Neural progenitor cell (in vitro differentiated cells): ENCODE data around the gene DNAH10. TPM values are rescaled to one million over a fixed set of nuclear protein-coding genes. Genes with fewer than 3 reads are reported as not detected.

Experiments
- DNase-seq: peaks from one replicate; pipeline ENCODE4 v3.0.0-alpha.2; 2016; ENCODE audit warnings: low spot score
- H2AFZ ChIP-seq: fragments of 200-600 bp; sonication (generic); replicated peaks from 2 replicates; pipeline ENCODE4 v1.6.1; 2016; ENCODE audit warnings: antibody characterized with exemption
- H3F3A ChIP-seq: fragments of 200-600 bp; sonication (generic); 2 replicates; pipeline ENCODE4 v1.6.1; 2016; ENCODE audit warnings: antibody characterized with exemption, low read depth
- H3K27ac ChIP-seq: fragments of 200-600 bp; sonication (generic); 2 replicates; pipeline ENCODE4 v1.5.1; 2016; ENCODE audit warnings: mild to moderate bottlenecking
- H3K27me3 ChIP-seq: fragments of 200-600 bp; sonication (generic); 2 replicates; pipeline ENCODE4 v1.6.1; 2016; ENCODE audit warnings: mild to moderate bottlenecking, moderate library complexity
- H3K36me3 ChIP-seq: fragments of 200-600 bp; sonication (generic); 2 replicates; pipeline ENCODE4 v1.5.1; 2016
- H3K4me1 ChIP-seq: fragments of 200-600 bp; sonication (generic); 2 replicates; pipeline ENCODE4 v1.6.1; 2016; ENCODE audit warnings: mixed run types
- H3K4me2 ChIP-seq: fragments of 200-600 bp; sonication (generic); 2 replicates; pipeline ENCODE4 v1.6.1; 2016
- H3K4me3 ChIP-seq: fragments of 200-600 bp; sonication (generic); 2 replicates; pipeline ENCODE4 v1.5.1; 2016
- H3K79me2 ChIP-seq: fragments of 200-600 bp; sonication (generic); 2 replicates; pipeline ENCODE4 v1.6.1; 2016; ENCODE audit warnings: low read depth
- H3K9ac ChIP-seq: fragments of 200-600 bp; sonication (generic); 2 replicates; pipeline ENCODE4 v1.6.1; 2016
- H3K9me3 ChIP-seq: fragments of 200-600 bp; sonication (generic); 2 replicates; pipeline ENCODE4 v1.5.1; 2016; ENCODE audit warnings: low read depth
- H4K20me1 ChIP-seq: fragments of 200-600 bp; sonication (generic); 2 replicates; pipeline ENCODE4 v1.6.1; 2016; ENCODE audit warnings: low read depth
- H3K27ac Mint-ChIP-seq: 3 replicates; pipeline ENCODE4 v1.8.0; 2021; ENCODE audit warnings: mixed read lengths
- H3K27me3 Mint-ChIP-seq: 2 replicates; pipeline ENCODE4 v1.8.0; 2022; ENCODE audit warnings: low read depth, mild to moderate bottlenecking, inconsistent platforms, moderate library complexity, mixed read lengths; ENCODE audit not compliant: insufficient read depth
- H3K36me3 Mint-ChIP-seq: 3 replicates; pipeline ENCODE4 v1.8.0; 2021; ENCODE audit warnings: mixed read lengths
- H3K4me1 Mint-ChIP-seq: 3 replicates; pipeline ENCODE4 v1.8.0; 2021; ENCODE audit warnings: mixed read lengths
- H3K4me3 Mint-ChIP-seq: 3 replicates; pipeline ENCODE4 v1.8.0; 2021; ENCODE audit warnings: mild to moderate bottlenecking, moderate library complexity, mixed read lengths
- H3K9me3 Mint-ChIP-seq: 3 replicates; pipeline ENCODE4 v1.8.0; 2020; ENCODE audit warnings: mixed read lengths
- EZH2 ChIP-seq: fragments of 200-600 bp; sonication (generic); IDR thresholded peaks from 2 replicates; pipeline ENCODE4 v1.6.1; 2017; ENCODE audit warnings: antibody characterized with exemption, mild to moderate bottlenecking, moderate library complexity
- EZH2phosphoT487 ChIP-seq: fragments of 200-600 bp; sonication (generic); IDR thresholded peaks from 2 replicates; pipeline ENCODE4 v1.6.1; 2017; ENCODE audit warnings: antibody characterized with exemption
- total RNA-seq: library from RNA; depleted of rRNA; stranded (reverse); fragments of >200 nt; gene quantifications from 2 replicates; pipeline ENCODE4 v1.2.3, GENCODE V29; 2015; ENCODE audit warnings: low replicate concordance
- TF ChIP-seq, protein P1 (sequence below): fragments of 200-600 bp; sonication (generic); IDR thresholded peaks from 2 replicates; pipeline ENCODE4 v1.5.1; 2017; ENCODE audit warnings: antibody characterized with exemption, mild to moderate bottlenecking

DNAH10 gene
- total RNA-seq, 1 donor from 2014 or later: 0.26 TPM

DNA sequence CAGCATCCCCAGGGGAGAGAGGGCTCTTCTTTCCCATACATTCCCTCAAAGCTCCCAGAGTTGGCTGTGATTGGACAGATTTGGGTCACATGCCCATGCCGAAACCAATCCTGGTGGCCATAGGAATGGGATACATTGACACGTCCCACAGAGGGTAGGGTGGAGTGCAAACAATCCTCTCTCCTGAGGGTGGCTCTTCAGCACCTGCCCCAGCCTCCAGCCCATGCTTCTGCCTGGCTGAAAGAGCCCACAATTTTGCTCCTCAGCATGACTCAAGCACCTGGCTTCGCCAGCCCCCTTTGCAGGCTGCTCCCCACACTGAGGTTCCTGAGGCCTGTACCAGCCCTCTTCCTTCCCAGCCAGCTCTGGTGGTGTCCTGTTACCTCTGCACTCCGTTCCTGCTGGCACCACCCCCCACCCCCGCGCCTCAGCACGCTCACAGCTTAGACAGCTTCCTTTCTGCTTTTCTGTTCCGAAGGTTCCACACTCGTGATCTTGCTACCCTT lies 138.8 kb downstream of the DNAH10 start:
- Mint-ChIP-seq H3K9me3 (no peaks in the 10 kb centered on the region), H3K4me1 (peaks cover 22% of the 10 kb centered on the region), H3K27ac (peak overlapping the region; percentile 77), H3K4me3 (no peak overlapping the region), H3K27me3 (peaks cover 14% of the 10 kb centered on the region), H3K36me3 (no peaks in the 10 kb centered on the region)
- peak; percentile 58 for DNase-seq
- no peaks in the 10 kb centered on the region for H4K20me1 ChIP-seq
- H3F3A ChIP-seq: peaks cover 7% of the 10 kb centered on the region
- H3K4me3 ChIP-seq: no peak overlapping the region
- H2AFZ ChIP-seq: peak overlapping the region; percentile 86
- no peak overlapping the region for H3K9ac ChIP-seq
- H3K36me3 ChIP-seq: no peaks in the 10 kb centered on the region
- H3K27me3 ChIP-seq: no peaks in the 10 kb centered on the region
- no peaks in the 10 kb centered on the region for H3K79me2 ChIP-seq
- no peak overlapping the region for H3K27ac ChIP-seq
- TF ChIP-seq, protein P1, sequence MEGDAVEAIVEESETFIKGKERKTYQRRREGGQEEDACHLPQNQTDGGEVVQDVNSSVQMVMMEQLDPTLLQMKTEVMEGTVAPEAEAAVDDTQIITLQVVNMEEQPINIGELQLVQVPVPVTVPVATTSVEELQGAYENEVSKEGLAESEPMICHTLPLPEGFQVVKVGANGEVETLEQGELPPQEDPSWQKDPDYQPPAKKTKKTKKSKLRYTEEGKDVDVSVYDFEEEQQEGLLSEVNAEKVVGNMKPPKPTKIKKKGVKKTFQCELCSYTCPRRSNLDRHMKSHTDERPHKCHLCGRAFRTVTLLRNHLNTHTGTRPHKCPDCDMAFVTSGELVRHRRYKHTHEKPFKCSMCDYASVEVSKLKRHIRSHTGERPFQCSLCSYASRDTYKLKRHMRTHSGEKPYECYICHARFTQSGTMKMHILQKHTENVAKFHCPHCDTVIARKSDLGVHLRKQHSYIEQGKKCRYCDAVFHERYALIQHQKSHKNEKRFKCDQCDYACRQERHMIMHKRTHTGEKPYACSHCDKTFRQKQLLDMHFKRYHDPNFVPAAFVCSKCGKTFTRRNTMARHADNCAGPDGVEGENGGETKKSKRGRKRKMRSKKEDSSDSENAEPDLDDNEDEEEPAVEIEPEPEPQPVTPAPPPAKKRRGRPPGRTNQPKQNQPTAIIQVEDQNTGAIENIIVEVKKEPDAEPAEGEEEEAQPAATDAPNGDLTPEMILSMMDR: no peak
- TF ChIP-seq EZH2phosphoT487 (no peak), EZH2 (no peak)
- peaks cover 15% of the 10 kb centered on the region for H3K4me1 ChIP-seq
- no peaks in the 10 kb centered on the region for H3K9me3 ChIP-seq
- H3K4me2 ChIP-seq: peak overlapping the region; percentile 48

DNA sequence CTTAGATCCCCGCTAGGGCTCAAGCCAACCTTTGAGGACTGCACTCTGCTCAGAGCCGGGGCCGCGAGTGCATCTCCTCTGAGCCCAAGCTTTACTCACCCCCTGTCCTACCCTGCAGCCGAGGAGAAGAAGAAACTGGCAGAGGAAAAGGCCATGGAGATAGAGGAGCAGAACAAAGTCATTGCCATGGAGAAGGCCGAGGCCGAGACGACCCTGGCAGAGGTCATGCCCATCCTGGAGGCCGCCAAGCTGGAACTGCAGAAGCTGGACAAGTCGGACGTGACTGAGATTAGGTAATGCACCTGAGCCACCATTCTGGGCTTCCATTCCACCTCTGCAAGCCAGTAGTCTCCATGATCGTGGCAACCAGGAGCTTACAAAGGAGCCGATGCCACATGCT lies 140.7 kb downstream of the DNAH10 start:
- Histone ChIP-seq H3K27ac (no peak overlapping the region), H3K9ac (no peak overlapping the region), H4K20me1 (no peaks in the 10 kb centered on the region), H3K79me2 (no peaks in the 10 kb centered on the region), H3F3A (peaks cover 9% of the 10 kb centered on the region), H3K4me1 (peaks cover 12% of the 10 kb centered on the region), H3K9me3 (no peaks in the 10 kb centered on the region), H3K4me2 (no peak overlapping the region), H3K27me3 (no peaks in the 10 kb centered on the region), H3K4me3 (no peak overlapping the region), H3K36me3 (no peaks in the 10 kb centered on the region), H2AFZ (no peak overlapping the region)
- no peaks in the 10 kb centered on the region for H3K9me3 Mint-ChIP-seq
- peaks cover 8% of the 10 kb centered on the region for H3K27me3 Mint-ChIP-seq
- H3K27ac Mint-ChIP-seq: no peak overlapping the region
- peaks cover 26% of the 10 kb centered on the region for H3K4me1 Mint-ChIP-seq
- no peak for DNase-seq
- H3K36me3 Mint-ChIP-seq: no peaks in the 10 kb centered on the region
- no peak overlapping the region for H3K4me3 Mint-ChIP-seq
- TF ChIP-seq EZH2 (no peak), EZH2phosphoT487 (no peak)
- TF ChIP-seq, protein P1: no peak

DNA sequence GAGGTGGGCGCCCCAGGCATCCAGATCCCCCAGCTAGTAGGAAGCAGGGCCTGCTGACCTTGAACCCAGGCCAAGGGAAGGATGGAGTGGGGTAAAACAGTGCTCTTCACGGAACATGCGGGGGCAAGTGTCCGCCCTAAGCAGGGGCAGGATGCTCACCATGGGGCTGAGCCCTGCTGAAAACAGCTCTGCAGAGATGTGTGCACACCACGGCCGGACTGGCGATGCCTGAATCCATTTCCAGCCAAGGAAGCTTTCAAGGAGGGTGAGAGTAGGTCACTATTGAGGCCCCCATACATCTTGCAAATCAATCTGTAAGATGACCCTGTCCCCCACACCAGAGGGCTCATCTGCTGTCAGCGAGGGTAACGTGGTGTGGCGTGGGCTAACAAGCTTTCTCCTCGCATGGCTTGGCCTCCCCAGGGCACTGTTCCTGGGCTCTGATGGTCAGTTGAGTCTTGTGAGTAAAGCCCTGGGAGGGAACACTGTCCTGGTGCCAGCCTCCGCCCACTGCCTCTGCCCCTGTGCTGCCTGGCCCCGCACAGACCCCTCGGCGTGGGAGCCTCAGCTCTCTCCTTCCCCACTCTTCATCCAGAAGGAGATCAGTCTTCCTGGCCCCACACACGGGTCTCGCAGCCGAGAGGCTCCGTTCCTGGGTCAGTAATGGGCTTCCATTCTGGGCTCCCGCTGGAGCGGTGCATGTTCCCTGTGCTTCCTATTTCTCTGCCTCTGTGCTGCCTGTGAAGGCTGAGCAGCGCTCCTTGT lies 141.4 kb downstream of the DNAH10 start:
- no peak for DNase-seq
- Mint-ChIP-seq H3K27me3 (peaks cover 8% of the 10 kb centered on the region), H3K27ac (no peak overlapping the region), H3K4me3 (peak overlapping the region; percentile 70), H3K4me1 (peaks cover 31% of the 10 kb centered on the region), H3K36me3 (no peaks in the 10 kb centered on the region), H3K9me3 (no peaks in the 10 kb centered on the region)
- Histone ChIP-seq H3F3A (peaks cover 9% of the 10 kb centered on the region), H3K4me1 (peaks cover 12% of the 10 kb centered on the region), H3K9ac (no peak overlapping the region), H3K36me3 (no peaks in the 10 kb centered on the region), H3K27me3 (no peaks in the 10 kb centered on the region), H3K9me3 (no peaks in the 10 kb centered on the region), H3K4me3 (no peak overlapping the region), H3K4me2 (no peak overlapping the region), H3K27ac (no peak overlapping the region), H4K20me1 (no peaks in the 10 kb centered on the region), H3K79me2 (no peaks in the 10 kb centered on the region), H2AFZ (no peak overlapping the region)
- TF ChIP-seq EZH2: no peak
- TF ChIP-seq, protein P1: no peak
- no peak for TF ChIP-seq EZH2phosphoT487
